Sigmoid colon (tissue), 7 donors: ENCODE data around the gene GBX2. TPM values are rescaled to one million over a fixed set of nuclear protein-coding genes. Genes with fewer than 3 reads are reported as not detected.

ENCODE experiments used
- DNase-seq: peaks from one replicate; pipeline ENCODE4 v3.0.0-alpha.2; 2019
- H3K27ac ChIP-seq, 4 donors: fragments of 200-600 bp; sonication (generic); one replicate each; pipeline ENCODE4 v1.5.1; 2016 to 2019; ENCODE audit warnings: mild to moderate bottlenecking in 1 of 4
- H3K27me3 ChIP-seq, 3 donors: fragments of 200-600 bp; sonication (generic); one replicate each; pipeline ENCODE4 v1.5.1; 2019; ENCODE audit warnings: mild to moderate bottlenecking in 1 of 3
- H3K36me3 ChIP-seq, 4 donors: fragments of 200-600 bp; sonication (generic); one replicate each; pipeline ENCODE4 v1.5.1; 2016 to 2019
- H3K4me1 ChIP-seq, 4 donors: fragments of 200-600 bp; sonication (generic); one replicate each; pipeline ENCODE4 v1.5.1; 2017 to 2019
- H3K4me3 ChIP-seq, 4 donors: fragments of 200-600 bp; sonication (generic); one replicate each; pipeline ENCODE4 v1.5.1; 2017 to 2019; ENCODE audit warnings: mild to moderate bottlenecking in 2 of 4, moderate library complexity in 1 of 4
- H3K9me3 ChIP-seq, 4 donors: fragments of 200-600 bp in 3 of 4; sonication (generic) in 3 of 4; one replicate each; pipeline versions ENCODE4 v1.5.1 to v1.6.1; 2013 to 2019
- EP300 ChIP-seq, 4 donors: sonication (generic); formaldehyde crosslinking; IDR thresholded peaks; one replicate each; pipeline ENCODE4 v1.6.1; 2017; ENCODE audit warnings: antibody characterized with exemption in 4 of 4
- POLR2A ChIP-seq, 2 donors: fragments of 450-650 bp; IDR thresholded peaks; one replicate each; pipeline ENCODE4 v1.6.1; 2016; ENCODE audit warnings: antibody characterized with exemption in 2 of 2, mild to moderate bottlenecking in 2 of 2, moderate library complexity in 2 of 2
- POLR2AphosphoS5 ChIP-seq, 4 donors: sonication (generic); formaldehyde crosslinking; IDR thresholded peaks; one replicate each; pipeline ENCODE4 v1.6.1; 2017; ENCODE audit warnings: antibody characterized with exemption in 4 of 4
- WGBS, 2 donors: extraction: QIAGEN DNeasy Blood & Tissue Kit; methylation state at CpG; one replicate each; pipeline ENCODE4 v1.1.7; 2013; 5-methylcytosine and 5-hydroxymethylcytosine counted together
- intact Hi-C: fragments of 100-400 bp; cut with DNase I; formaldehyde crosslinking; loops from one replicate; pipeline ENCODE4 v1.15.1; 2023
- polyA plus RNA-seq, 3 donors: library from polyadenylated mRNA; stranded (reverse); fragments of 200-250 nt; gene quantifications; one replicate each; pipeline ENCODE4 v1.2.3, GENCODE V29; 2013
- total RNA-seq, 4 donors: library from RNA; depleted of rRNA; stranded (reverse); fragments of >200 nt; gene quantifications; one replicate each; pipeline ENCODE4 v1.1.0, GENCODE V29; 2016
- TF ChIP-seq, protein P1 (sequence below), 4 experiments: fragments of 450-650 bp in 3 of 4; fragments of 200-600 bp in 1 of 4; IDR thresholded peaks; one replicate each; pipeline ENCODE4 v1.5.1; 2016 to 2019; ENCODE audit warnings: antibody characterized with exemption in 4 of 4, mild to moderate bottlenecking in 3 of 4, moderate library complexity in 2 of 4
- donor health status: healthy with polysubstance abuse.
- donor health status: Bipolar disorder and iron deficiency.
- donor health status: healthy.

The GBX2 gene
- total and polyA plus RNA-seq, 7 donors = not detected

GRCh38 chr2:236215196-236215595 lies 47.0 kb upstream of the GBX2 start:
- WGBS, 2 donors = 73 to 82% methylated on average over 6 of the region's 6 CpGs
- H3K4me1 ChIP-seq = no peaks in the 10 kb centered on the region
- H3K36me3 ChIP-seq = no peaks in the 10 kb centered on the region
- peaks cover 5 to 54% (median 30%) of the 10 kb centered on the region in 3 donors for H3K27me3 ChIP-seq
- no peak overlapping the region for H3K27ac ChIP-seq
- no peak for TF ChIP-seq POLR2AphosphoS5 (IDR thresholded peaks at IDR 0.05)
- TF ChIP-seq, protein P1, sequence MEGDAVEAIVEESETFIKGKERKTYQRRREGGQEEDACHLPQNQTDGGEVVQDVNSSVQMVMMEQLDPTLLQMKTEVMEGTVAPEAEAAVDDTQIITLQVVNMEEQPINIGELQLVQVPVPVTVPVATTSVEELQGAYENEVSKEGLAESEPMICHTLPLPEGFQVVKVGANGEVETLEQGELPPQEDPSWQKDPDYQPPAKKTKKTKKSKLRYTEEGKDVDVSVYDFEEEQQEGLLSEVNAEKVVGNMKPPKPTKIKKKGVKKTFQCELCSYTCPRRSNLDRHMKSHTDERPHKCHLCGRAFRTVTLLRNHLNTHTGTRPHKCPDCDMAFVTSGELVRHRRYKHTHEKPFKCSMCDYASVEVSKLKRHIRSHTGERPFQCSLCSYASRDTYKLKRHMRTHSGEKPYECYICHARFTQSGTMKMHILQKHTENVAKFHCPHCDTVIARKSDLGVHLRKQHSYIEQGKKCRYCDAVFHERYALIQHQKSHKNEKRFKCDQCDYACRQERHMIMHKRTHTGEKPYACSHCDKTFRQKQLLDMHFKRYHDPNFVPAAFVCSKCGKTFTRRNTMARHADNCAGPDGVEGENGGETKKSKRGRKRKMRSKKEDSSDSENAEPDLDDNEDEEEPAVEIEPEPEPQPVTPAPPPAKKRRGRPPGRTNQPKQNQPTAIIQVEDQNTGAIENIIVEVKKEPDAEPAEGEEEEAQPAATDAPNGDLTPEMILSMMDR (IDR thresholded peaks at IDR 0.05) = no peak
- no peak for TF ChIP-seq POLR2A (IDR thresholded peaks at IDR 0.05)
- no peak for TF ChIP-seq EP300 (IDR thresholded peaks at IDR 0.05)
- no peaks in the 10 kb centered on the region for H3K9me3 ChIP-seq
- intact Hi-C loops = no loop called here
- no peak for DNase-seq
- no peak overlapping the region for H3K4me3 ChIP-seq

GRCh38 chr2:236214376-236214995 lies 46.3 kb upstream of the GBX2 start:
- no peak for DNase-seq
- no peak for TF ChIP-seq EP300 (IDR thresholded peaks at IDR 0.05)
- TF ChIP-seq POLR2A (IDR thresholded peaks at IDR 0.05) = no peak
- TF ChIP-seq POLR2AphosphoS5 (IDR thresholded peaks at IDR 0.05) = no peak
- TF ChIP-seq, protein P1 (IDR thresholded peaks at IDR 0.05) = no peak
- Histone ChIP-seq H3K36me3 (no peaks in the 10 kb centered on the region), H3K4me1 (no peaks in the 10 kb centered on the region), H3K9me3 (no peaks in the 10 kb centered on the region), H3K27me3 (peaks cover 5 to 54% (median 30%) of the 10 kb centered on the region in 3 donors), H3K4me3 (no peak overlapping the region), H3K27ac (no peak overlapping the region)
- intact Hi-C loops = no loop called here
- WGBS, 2 donors = 45 to 73% methylated on average over 92 of the region's 92 CpGs

- Histone ChIP-seq H3K9me3 (no peaks in the 10 kb centered on the region), H3K36me3 (no peaks in the 10 kb centered on the region), H3K4me3 (no peak overlapping the region), H3K27me3 (peaks cover 5 to 46% (median 25%) of the 10 kb centered on the region in 3 donors), H3K27ac (no peak overlapping the region), H3K4me1 (no peaks in the 10 kb centered on the region)
- DNase-seq = no peak
- TF ChIP-seq EP300 (IDR thresholded peaks at IDR 0.05) = no peak
- no peak for TF ChIP-seq POLR2AphosphoS5 (IDR thresholded peaks at IDR 0.05)
- no peak for TF ChIP-seq POLR2A (IDR thresholded peaks at IDR 0.05)
- intact Hi-C loops = no loop called here
- WGBS, 2 donors = 90% methylated on average over 25 of the region's 25 CpGs
These were observed 43.1 kb upstream of the GBX2 start for GRCh38 chr2:236211296-236211695.

DNA sequence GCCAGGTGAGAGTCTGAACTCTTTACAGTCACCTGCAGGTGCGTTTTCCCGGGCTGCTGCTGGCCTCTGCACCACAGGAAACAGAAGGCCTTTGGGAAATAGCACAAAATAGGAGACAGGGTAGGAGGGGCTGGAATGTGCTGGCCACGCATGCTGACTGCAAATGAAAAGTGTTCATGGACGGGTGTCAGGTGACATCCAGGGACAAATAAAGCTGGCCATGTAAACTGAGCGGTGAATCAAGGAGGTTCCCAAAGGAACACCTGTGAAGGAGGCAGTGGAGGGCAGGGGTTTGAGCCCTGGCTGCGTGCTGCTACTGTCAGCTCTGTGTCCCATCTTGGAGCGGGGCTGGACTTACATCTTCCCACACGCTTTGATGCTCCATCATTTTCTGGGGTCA lies 42.4 kb upstream of the GBX2 start:
- intact Hi-C loops = no loop called here
- no peak for DNase-seq
- H3K4me1 ChIP-seq = no peaks in the 10 kb centered on the region
- no peaks in the 10 kb centered on the region for H3K36me3 ChIP-seq
- no peak overlapping the region for H3K4me3 ChIP-seq
- 59 to 70% methylated on average over 8 of the region's 8 CpGs for WGBS, 2 donors
- no peaks in the 10 kb centered on the region for H3K9me3 ChIP-seq
- no peak for TF ChIP-seq EP300 (IDR thresholded peaks at IDR 0.05)
- TF ChIP-seq POLR2AphosphoS5 (IDR thresholded peaks at IDR 0.05) = no peak
- TF ChIP-seq, protein P1 (IDR thresholded peaks at IDR 0.05) = no peak
- peaks cover 5 to 39% (median 17%) of the 10 kb centered on the region in 3 donors for H3K27me3 ChIP-seq
- H3K27ac ChIP-seq = no peak overlapping the region

DNA sequence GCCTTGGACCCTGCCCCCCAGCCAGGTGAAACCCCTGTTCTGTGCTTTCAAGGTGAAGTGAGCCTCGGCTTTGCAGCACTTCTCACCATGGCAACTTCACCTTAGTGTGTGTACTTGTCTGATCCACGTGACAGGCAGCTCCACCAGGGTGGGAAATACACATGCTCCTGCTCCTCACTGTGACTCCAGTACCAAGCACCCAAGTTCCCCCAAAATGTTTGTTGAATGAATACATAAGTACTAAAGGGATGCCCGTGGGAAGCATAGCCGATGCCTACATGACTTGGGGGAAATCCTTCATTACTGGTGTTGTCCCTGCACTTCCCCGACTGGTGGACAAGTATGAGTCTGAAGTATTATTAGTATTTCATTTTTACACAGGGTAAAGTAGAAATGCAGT lies 41.8 kb upstream of the GBX2 start:
- 71 to 82% methylated on average over 5 of the region's 5 CpGs for WGBS, 2 donors
- no peaks in the 10 kb centered on the region for H3K9me3 ChIP-seq
- intact Hi-C loops = no loop called here
- no peak for DNase-seq
- H3K4me1 ChIP-seq = no peaks in the 10 kb centered on the region
- no peaks in the 10 kb centered on the region for H3K36me3 ChIP-seq
- no peak overlapping the region for H3K27ac ChIP-seq
- TF ChIP-seq POLR2AphosphoS5 (IDR thresholded peaks at IDR 0.05) (no peak), POLR2A (IDR thresholded peaks at IDR 0.05) (no peak), EP300 (IDR thresholded peaks at IDR 0.05) (no peak)
- TF ChIP-seq, protein P1 (IDR thresholded peaks at IDR 0.05) = no peak
- no peak overlapping the region for H3K4me3 ChIP-seq
- peaks cover under 1 to 33% (median 12%) of the 10 kb centered on the region in 3 donors for H3K27me3 ChIP-seq
